Measurements from ENCODE around the gene KRTAP10-12. TPM values are rescaled to one million over a fixed set of nuclear protein-coding genes. Genes with fewer than 3 reads are reported as not detected.

Gene KRTAP10-12
- polyA plus RNA-seq, 1 donor from 2014 or later, result not detected

GRCh38 chr21:44682580-44683151 is 14.3 kb upstream of the KRTAP10-12 start:
- no peaks in the 10 kb centered on the region for H3K27me3 ChIP-seq (ENCODE audit: insufficient read depth, low read depth, low read length)
- H3K79me2 ChIP-seq (replicated peaks; ENCODE audit: insufficient read depth, low read length), result no peaks in the 10 kb centered on the region
- no peak overlapping the region for H3K4me2 ChIP-seq (ENCODE audit: low read length)
- H3K9ac ChIP-seq (ENCODE audit: low read length), result no peak overlapping the region
- TF ChIP-seq EP300 (conservative IDR thresholded peaks at IDR 0.05; ENCODE audit: poor library complexity, severe bottlenecking) (no peak), RAD21 (conservative IDR thresholded peaks at IDR 0.05) (no peak), EZH2 (IDR thresholded peaks at IDR 0.05; ENCODE audit: borderline replicate concordance, insufficient read depth, low read length, poor library complexity, severe bottlenecking) (no peak), REST (IDR thresholded peaks at IDR 0.05; ENCODE audit: borderline replicate concordance) (no peak), MXI1 (conservative IDR thresholded peaks at IDR 0.05; ENCODE audit: poor library complexity, severe bottlenecking) (no peak), TAF1 (IDR thresholded peaks at IDR 0.05; ENCODE audit: low read depth) (no peak), SMC3 (conservative IDR thresholded peaks at IDR 0.05; ENCODE audit: poor library complexity) (no peak), CTCF (IDR thresholded peaks at IDR 0.05; ENCODE audit: poor library complexity, severe bottlenecking) (no peak), POLR2AphosphoS5 (IDR thresholded peaks at IDR 0.05) (no peak)
- no peak overlapping the region for H3K4me3 ChIP-seq (ENCODE audit: low read length)
- H2AFZ ChIP-seq (ENCODE audit: low read depth, low read length), result no peak overlapping the region
- no peaks in the 10 kb centered on the region for H3K36me3 ChIP-seq (ENCODE audit: insufficient read depth, low read length)
- no peaks in the 10 kb centered on the region for H3F3A ChIP-seq (ENCODE audit: insufficient read depth, low read length, poor library complexity, severe bottlenecking)
- no peaks in the 10 kb centered on the region for H4K20me1 ChIP-seq (ENCODE audit: insufficient read depth)
- no peak overlapping the region for H3K27ac ChIP-seq (ENCODE audit: low read length)
- no peaks in the 10 kb centered on the region for H3K9me3 ChIP-seq (ENCODE audit: low read length)
- no peaks in the 10 kb centered on the region for H3K9me2 ChIP-seq (ENCODE audit: insufficient read depth, low read length)

GRCh38 chr21:44684077-44684476 is 12.9 kb upstream of the KRTAP10-12 start:
- H2AFZ ChIP-seq (ENCODE audit: low read depth, low read length), result no peak overlapping the region
- H4K20me1 ChIP-seq (ENCODE audit: insufficient read depth), result no peaks in the 10 kb centered on the region
- no peaks in the 10 kb centered on the region for H3K9me3 ChIP-seq (ENCODE audit: low read length)
- no peak overlapping the region for H3K4me2 ChIP-seq (ENCODE audit: low read length)
- no peak overlapping the region for H3K4me3 ChIP-seq (ENCODE audit: low read length)
- TF ChIP-seq EP300 (conservative IDR thresholded peaks at IDR 0.05; ENCODE audit: poor library complexity, severe bottlenecking) (no peak), MXI1 (conservative IDR thresholded peaks at IDR 0.05; ENCODE audit: poor library complexity, severe bottlenecking) (no peak), RAD21 (conservative IDR thresholded peaks at IDR 0.05) (no peak), REST (IDR thresholded peaks at IDR 0.05; ENCODE audit: borderline replicate concordance) (no peak), SMC3 (conservative IDR thresholded peaks at IDR 0.05; ENCODE audit: poor library complexity) (no peak), EZH2 (IDR thresholded peaks at IDR 0.05; ENCODE audit: borderline replicate concordance, insufficient read depth, low read length, poor library complexity, severe bottlenecking) (no peak), POLR2AphosphoS5 (IDR thresholded peaks at IDR 0.05) (no peak), TAF1 (IDR thresholded peaks at IDR 0.05; ENCODE audit: low read depth) (no peak), CTCF (IDR thresholded peaks at IDR 0.05; ENCODE audit: poor library complexity, severe bottlenecking) (no peak)
- H3K79me2 ChIP-seq (replicated peaks; ENCODE audit: insufficient read depth, low read length), result no peaks in the 10 kb centered on the region
- no peaks in the 10 kb centered on the region for H3K36me3 ChIP-seq (ENCODE audit: insufficient read depth, low read length)
- H3K27ac ChIP-seq (ENCODE audit: low read length), result no peak overlapping the region
- H3K27me3 ChIP-seq (ENCODE audit: insufficient read depth, low read depth, low read length), result no peaks in the 10 kb centered on the region
- H3K9me2 ChIP-seq (ENCODE audit: insufficient read depth, low read length), result no peaks in the 10 kb centered on the region
- H3F3A ChIP-seq (ENCODE audit: insufficient read depth, low read length, poor library complexity, severe bottlenecking), result no peaks in the 10 kb centered on the region
- no peak overlapping the region for H3K9ac ChIP-seq (ENCODE audit: low read length)

All from neural cell (in vitro differentiated cells).